Mucosa of stomach (tissue), 1 donor: ENCODE results near the gene DNASE1L2.

Experiments used
- H3K27me3 ChIP-seq: one replicate; pipeline ENCODE4 v1.7.0; 2013; ENCODE audit warnings: mild to moderate bottlenecking, low read length; ENCODE audit not compliant: control insufficient read depth, insufficient read depth
- H3K36me3 ChIP-seq: one replicate; pipeline ENCODE4 v1.7.0; 2013; ENCODE audit warnings: low read length; ENCODE audit not compliant: control insufficient read depth, insufficient read depth
- H3K4me1 ChIP-seq: one replicate; pipeline ENCODE4 v1.7.0; 2013; ENCODE audit warnings: mild to moderate bottlenecking, low read length; ENCODE audit not compliant: control insufficient read depth, insufficient read depth
- H3K4me3 ChIP-seq: one replicate; pipeline ENCODE4 v1.7.0; 2013; ENCODE audit warnings: low read length
- H3K9ac ChIP-seq: one replicate; pipeline ENCODE4 v1.7.0; 2013; ENCODE audit warnings: mild to moderate bottlenecking, low read length, moderate library complexity
- H3K9me3 ChIP-seq: one replicate; pipeline ENCODE4 v1.7.0; 2013; ENCODE audit warnings: mild to moderate bottlenecking, low read length, moderate library complexity; ENCODE audit not compliant: control insufficient read depth
- donor health status: Pancreatic carcinoma.

Gene DNASE1L2

GRCh38 chr16:2270588-2271470 is 34.6 kb downstream of the DNASE1L2 start:
- Histone ChIP-seq H3K4me3 (no peak overlapping the region), H3K9ac (no peak overlapping the region), H3K36me3 (no peaks in the 10 kb centered on the region), H3K9me3 (no peaks in the 10 kb centered on the region), H3K27me3 (peaks cover 1% of the 10 kb centered on the region), H3K4me1 (peaks cover 14% of the 10 kb centered on the region)

- H3K36me3 ChIP-seq = no peaks in the 10 kb centered on the region
- no peak overlapping the region for H3K9ac ChIP-seq
These were observed 35.7 kb downstream of the DNASE1L2 start for GRCh38 chr16:2271848-2272461.

GRCh38 chr16:2273484-2273883 is 37.2 kb downstream of the DNASE1L2 start:
- peaks cover 11% of the 10 kb centered on the region for H3K4me1 ChIP-seq
- no peak overlapping the region for H3K9ac ChIP-seq
- no peaks in the 10 kb centered on the region for H3K9me3 ChIP-seq
- H3K27me3 ChIP-seq = peaks cover 5% of the 10 kb centered on the region
- H3K4me3 ChIP-seq = no peak overlapping the region
- H3K36me3 ChIP-seq = no peaks in the 10 kb centered on the region

More at GRCh38 chr16:2271848-2272461, 35.7 kb downstream of the DNASE1L2 start:
- H3K9me3 ChIP-seq = no peaks in the 10 kb centered on the region
- H3K4me3 ChIP-seq = no peak overlapping the region
- peaks cover 11% of the 10 kb centered on the region for H3K4me1 ChIP-seq
- H3K27me3 ChIP-seq = peaks cover 5% of the 10 kb centered on the region

GRCh38 chr16:2273931-2274330 is 37.7 kb downstream of the DNASE1L2 start:
- Histone ChIP-seq H3K4me3 (no peak overlapping the region), H3K36me3 (no peaks in the 10 kb centered on the region), H3K9ac (no peak overlapping the region), H3K27me3 (peaks cover 5% of the 10 kb centered on the region), H3K9me3 (no peaks in the 10 kb centered on the region), H3K4me1 (peaks cover 10% of the 10 kb centered on the region)

GRCh38 chr16:2275476-2276367 is 39.5 kb downstream of the DNASE1L2 start:
- Histone ChIP-seq H3K4me1 (no peaks in the 10 kb centered on the region), H3K4me3 (no peak overlapping the region), H3K36me3 (no peaks in the 10 kb centered on the region), H3K27me3 (peaks cover 5% of the 10 kb centered on the region), H3K9ac (no peak overlapping the region), H3K9me3 (no peaks in the 10 kb centered on the region)

GRCh38 chr16:2276368-2277195 is 40.3 kb downstream of the DNASE1L2 start:
- no peaks in the 10 kb centered on the region for H3K9me3 ChIP-seq
- H3K27me3 ChIP-seq = peaks cover 5% of the 10 kb centered on the region
- no peak overlapping the region for H3K4me3 ChIP-seq
- H3K4me1 ChIP-seq = no peaks in the 10 kb centered on the region
- H3K36me3 ChIP-seq = no peaks in the 10 kb centered on the region
- H3K9ac ChIP-seq = no peak overlapping the region

GRCh38 chr16:2277466-2278271 is 41.4 kb downstream of the DNASE1L2 start:
- Histone ChIP-seq H3K9me3 (no peaks in the 10 kb centered on the region), H3K9ac (no peak overlapping the region), H3K4me3 (no peak overlapping the region), H3K36me3 (no peaks in the 10 kb centered on the region), H3K4me1 (no peaks in the 10 kb centered on the region), H3K27me3 (peaks cover 5% of the 10 kb centered on the region)

- no peaks in the 10 kb centered on the region for H3K9me3 ChIP-seq
- H3K27me3 ChIP-seq = peaks cover 5% of the 10 kb centered on the region
- no peaks in the 10 kb centered on the region for H3K36me3 ChIP-seq
- H3K4me3 ChIP-seq = no peak overlapping the region
- no peak overlapping the region for H3K9ac ChIP-seq
- H3K4me1 ChIP-seq = no peaks in the 10 kb centered on the region
These were observed 42.0 kb downstream of the DNASE1L2 start for GRCh38 chr16:2278272-2278608.

- no peaks in the 10 kb centered on the region for H3K9me3 ChIP-seq
- no peak overlapping the region for H3K4me3 ChIP-seq
These were observed 42.9 kb downstream of the DNASE1L2 start for GRCh38 chr16:2278956-2279800.

GRCh38 chr16:2280461-2280860 is 44.2 kb downstream of the DNASE1L2 start:
- Histone ChIP-seq H3K9ac (no peak overlapping the region), H3K9me3 (no peaks in the 10 kb centered on the region), H3K4me1 (no peaks in the 10 kb centered on the region), H3K27me3 (peaks cover 5% of the 10 kb centered on the region), H3K36me3 (no peaks in the 10 kb centered on the region), H3K4me3 (no peak overlapping the region)

More at GRCh38 chr16:2278956-2279800, 42.9 kb downstream of the DNASE1L2 start:
- Histone ChIP-seq H3K4me1 (no peaks in the 10 kb centered on the region), H3K9ac (no peak overlapping the region), H3K36me3 (no peaks in the 10 kb centered on the region), H3K27me3 (peaks cover 5% of the 10 kb centered on the region)
